ENCODE results near the gene ADAT1.
A peak's percentile ranks its signal among the peaks of the same experiment; 100 is the strongest.

The ADAT1 gene

GRCh38 chr16:75575958-75576357, 47.1 kb downstream of the ADAT1 start:
- no peak for DNase-seq

DNA sequence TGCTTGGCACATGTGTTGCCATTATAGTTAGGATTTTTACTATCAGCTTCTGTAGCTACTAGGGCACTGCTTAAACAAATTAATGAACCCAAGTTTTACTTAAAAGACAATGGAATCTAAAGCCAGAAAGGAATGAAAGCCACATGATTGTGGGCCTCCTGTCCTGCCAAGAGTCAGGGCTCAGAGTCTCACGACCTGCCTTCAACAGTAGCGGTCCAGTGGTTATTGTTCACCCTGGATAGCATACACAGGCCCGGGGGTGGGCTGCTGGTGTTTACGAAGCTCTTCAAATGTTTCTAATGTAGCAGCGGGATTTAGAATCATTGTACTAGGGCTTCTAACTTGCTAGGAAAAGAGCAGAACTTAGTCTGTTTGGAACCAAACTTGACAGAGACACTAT, 49.1 kb downstream of the ADAT1 start:
- DNase-seq = no peak

DNA sequence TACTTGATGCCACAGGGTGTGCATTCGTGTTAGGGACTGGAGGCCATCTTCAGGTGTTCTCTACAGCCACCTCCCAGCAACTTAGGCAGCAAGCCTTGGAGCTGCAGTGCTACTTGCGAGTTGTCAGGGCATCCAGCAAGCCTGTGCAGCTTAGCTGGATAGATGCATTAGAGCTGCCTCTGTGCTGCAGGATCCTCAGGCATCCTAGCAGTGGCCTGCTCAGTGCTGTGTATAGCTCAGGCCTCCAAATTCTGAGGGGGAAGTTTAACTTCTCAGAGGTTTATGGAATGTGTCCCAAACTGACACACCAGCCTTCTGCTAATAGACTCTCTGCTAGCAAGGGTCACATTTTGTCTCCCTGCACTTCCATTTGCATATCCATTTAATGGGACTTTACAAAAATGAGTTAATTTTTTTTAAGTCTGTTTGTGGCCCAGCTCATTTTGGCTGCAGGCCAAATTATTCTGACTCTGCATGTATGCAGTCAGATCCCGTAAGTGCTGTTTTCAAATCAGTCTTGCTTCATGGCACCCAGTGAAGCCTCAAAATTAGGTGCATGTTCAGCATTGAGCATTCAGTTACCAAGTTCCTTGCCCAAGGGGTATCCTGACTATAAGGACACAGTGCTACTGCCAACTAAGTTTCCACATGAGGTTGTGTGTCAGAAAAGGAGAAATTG, 50.1 kb downstream of the ADAT1 start:
- no peak for DNase-seq

- no peak for DNase-seq
These were observed 52.5 kb downstream of the ADAT1 start for GRCh38 chr16:75570396-75571065.

DNA sequence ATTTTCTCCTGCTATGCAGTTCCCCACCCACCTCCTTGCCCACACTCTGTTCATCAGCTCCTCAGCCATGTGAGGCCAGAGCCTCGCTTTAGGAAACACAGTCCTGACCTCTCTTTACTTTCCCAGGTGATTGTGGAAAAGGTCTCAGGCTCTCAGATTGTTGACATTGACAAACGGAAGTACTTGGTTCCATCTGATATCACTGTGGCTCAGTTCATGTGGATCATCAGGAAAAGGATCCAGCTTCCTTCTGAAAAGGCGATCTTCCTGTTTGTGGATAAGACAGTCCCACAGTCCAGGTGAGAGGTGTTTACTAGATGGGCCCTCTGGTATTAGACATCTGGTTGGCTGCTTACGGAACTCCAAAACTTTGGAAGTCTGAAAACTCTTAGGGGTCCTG, 55.2 kb downstream of the ADAT1 start:
- no peak for DNase-seq

DNA sequence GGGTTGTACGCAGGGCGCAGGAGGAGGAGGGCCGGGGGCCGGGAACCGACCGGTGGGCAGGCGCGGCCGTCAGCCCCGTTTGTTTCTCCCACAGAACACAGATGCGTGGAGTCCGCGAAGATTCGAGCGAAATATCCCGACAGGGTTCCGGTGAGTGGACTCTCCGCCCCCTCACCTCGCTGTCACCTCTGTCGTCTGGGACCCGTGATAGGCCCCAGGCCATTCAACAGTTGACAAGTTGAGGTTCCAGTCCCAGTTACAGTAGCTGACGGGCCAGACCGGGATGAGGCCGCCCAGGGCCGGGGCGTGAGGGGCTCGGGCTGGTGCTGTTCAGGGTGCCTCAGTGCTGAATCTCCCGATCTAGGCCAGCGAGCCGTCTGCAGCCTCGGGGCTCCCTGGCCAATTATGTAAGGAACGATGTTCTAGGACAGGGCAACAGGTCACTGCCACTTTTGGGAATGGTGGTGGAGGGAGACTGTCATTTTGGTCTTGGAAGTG, 56.3 kb downstream of the ADAT1 start:
- peak; percentile 21 for DNase-seq

- DNase-seq = peak; percentile 76
These were observed 56.9 kb downstream of the ADAT1 start, which contains the start of gene GABARAPL2 for GRCh38 chr16:75566040-75566757. TSS of gene GABARAPL2 (plus strand) at chr16:75566379. CDS start at chr16:75566487, 108 bp downstream.

DNA sequence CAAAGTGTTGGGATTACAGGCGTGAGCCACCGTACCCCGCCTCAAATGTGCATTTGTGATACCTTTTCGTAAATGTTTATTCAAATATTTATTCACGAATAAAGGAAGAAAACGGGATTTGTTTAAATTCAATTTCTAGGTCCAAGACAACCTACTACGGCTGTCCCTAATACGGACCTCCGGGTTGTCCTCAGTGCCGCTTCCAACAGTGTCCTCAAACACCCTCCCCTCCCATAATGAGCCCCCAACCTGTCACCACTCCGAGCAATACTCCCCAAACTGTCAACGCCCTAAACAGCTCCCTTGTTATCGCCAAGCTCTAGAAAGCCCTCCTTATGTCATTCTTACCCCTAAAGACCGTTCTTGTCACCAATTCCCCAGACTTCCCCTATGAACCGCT, 57.4 kb downstream of the ADAT1 start:
- no peak for DNase-seq

GRCh38 chr16:75559564-75560372, 63.3 kb downstream of the ADAT1 start:
- peak; percentile 19 for DNase-seq

DNA sequence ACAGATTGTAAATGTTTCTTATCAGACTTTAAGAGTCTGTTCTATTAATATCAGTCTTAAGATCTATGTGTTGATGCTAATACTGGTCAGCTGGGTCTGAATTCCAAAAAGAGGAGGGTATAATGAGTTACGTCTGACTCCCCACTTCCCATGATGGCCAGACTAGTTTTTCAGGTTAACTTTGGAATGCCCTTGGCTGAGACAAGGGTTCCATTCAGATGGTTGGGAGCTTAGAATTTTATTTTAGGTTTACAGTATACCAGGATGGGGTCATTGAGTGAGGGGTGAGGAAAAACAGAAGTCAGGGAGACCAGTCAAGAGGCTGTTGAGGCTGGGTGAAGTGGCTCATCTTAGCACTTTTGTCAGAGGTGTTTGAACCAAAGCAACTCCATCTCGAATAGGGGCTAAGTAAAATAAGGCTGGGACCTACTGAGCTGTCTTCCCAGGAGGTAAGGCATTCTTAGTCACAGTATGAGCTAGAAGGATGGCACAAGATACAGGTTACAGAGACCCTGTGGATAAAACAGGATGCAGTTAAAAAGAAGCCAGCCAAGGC, 64.2 kb downstream of the ADAT1 start:
- DNase-seq = no peak

DNA sequence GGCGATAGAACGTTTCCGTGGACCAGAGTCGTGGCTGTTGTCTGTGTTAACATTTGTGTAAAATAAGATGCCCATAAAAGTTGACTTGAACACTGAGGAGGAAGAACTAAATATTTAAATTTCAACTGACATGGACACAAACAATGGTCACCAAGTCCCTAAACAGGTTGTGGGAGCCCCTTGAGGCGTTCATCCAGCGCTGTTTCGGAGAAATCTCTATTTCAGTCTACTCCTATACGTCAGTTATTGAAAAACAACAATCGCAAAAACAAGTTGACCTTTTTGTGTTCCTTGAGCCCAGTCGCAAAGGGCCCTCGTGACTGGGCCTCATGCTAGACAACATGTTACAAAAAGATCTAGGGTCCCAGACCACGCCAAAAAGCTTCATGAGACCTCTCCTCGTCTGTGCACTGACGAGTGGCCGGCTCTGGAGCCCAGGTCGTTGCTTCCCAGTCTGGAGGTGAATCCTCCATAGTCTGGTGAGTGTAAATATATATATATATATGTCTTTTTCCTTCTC, 66.6 kb downstream of the ADAT1 start:
- no peak for DNase-seq

GRCh38 chr16:75555707-75556430, 67.2 kb downstream of the ADAT1 start, which contains the start of gene TMEM231:
TSS of gene TMEM231 (minus strand) at chr16:75556252. CDS start at chr16:75556209, 43 bp downstream.
- peak; percentile 93 for DNase-seq

DNA sequence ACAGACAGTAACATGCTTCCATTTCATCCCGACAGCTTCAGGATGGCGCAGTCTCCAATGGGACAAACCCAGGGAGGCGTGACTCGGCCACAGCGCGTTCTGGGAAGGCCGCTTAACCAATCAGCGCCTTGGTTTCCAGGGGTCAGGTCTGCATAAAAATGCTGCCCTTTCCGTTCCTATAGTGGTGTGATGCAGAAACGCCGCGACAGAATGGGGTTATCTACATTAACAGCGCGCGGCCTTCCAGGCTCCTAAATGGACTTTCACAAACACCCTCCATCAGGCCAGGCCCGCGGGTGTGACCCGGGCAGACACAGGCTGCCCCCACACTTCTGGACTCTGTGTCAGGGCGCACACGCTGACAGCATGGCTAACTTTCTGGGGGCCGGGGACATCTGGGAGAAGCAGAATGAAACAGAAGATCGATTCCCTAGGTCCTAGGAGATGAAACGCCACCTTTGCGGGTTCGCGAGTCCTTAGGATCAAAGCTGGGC, 67.8 kb downstream of the ADAT1 start:
- peak; percentile 92 for DNase-seq

DNA sequence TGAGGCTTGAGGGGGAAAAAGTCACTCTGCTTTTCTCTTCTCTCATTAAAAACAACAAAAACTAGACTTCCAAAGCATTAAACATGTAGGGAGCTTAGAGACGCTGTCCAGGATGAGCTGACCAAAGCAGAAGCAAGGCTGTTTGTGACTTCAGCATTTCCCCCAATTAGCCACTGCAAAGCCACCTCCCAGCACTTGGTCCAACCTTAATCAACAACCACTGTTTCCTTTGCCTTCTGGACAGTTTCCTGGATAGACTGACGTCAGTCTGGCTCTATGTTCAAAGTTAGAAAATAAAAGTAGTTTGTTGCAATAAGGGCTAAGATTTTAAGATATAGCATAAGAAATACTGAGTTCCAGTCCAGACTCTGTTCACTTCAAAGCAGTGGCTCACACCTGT, 70.1 kb downstream of the ADAT1 start:
- DNase-seq = no peak

DNA sequence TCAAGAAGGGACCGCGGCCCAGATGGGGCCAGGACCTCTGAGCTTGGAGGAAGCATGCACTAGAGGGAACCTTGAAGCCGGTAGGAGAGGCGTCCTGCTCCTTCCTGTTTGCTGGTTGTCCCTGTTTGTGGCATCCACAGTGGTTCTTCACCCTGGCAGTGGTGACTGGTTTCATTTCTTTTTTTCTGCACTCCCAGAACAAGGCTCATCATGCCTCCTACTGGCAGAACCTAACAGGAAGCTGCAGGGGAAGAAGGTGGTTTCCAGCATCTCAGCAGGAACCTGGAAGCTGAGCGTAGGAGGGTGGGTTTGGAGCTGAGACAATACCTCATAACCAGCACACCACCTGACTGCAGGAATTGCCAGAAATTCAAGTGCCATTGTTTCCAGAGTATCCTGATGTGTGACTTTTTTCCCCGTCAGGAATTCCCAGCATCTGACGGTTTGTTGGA, 72.8 kb downstream of the ADAT1 start:
- DNase-seq = peak; percentile 25

Data from EL (cell line).